Right lobe of liver (tissue), 6 donors: ENCODE data around the gene GLS. TPM values are rescaled to one million over a fixed set of nuclear protein-coding genes. Genes with fewer than 3 reads are reported as not detected.

ENCODE experiments used
- ATAC-seq, 4 donors: fragments of 200-7000 bp; cut with Tn5 transposase; one replicate each; pipeline ENCODE4 v1.9.1; 2020; ENCODE audit warnings: mild to moderate bottlenecking in 4 of 4, moderate library complexity in 4 of 4
- DNase-seq, 3 donors: peaks; one replicate each; pipeline ENCODE4 v3.0.0-alpha.2; 2020
- H3K27ac ChIP-seq, 3 donors: fragments of 200-600 bp; one replicate each; pipeline ENCODE4 v1.8.0; 2022
- H3K27me3 ChIP-seq, 2 donors: fragments of 200-600 bp; one replicate each; pipeline ENCODE4 v1.8.0; 2022
- H3K36me3 ChIP-seq, 4 donors: fragments of 200-600 bp; sonication (generic) in 1 of 4; one replicate each; pipeline versions ENCODE4 v1.5.1 to v1.8.0; 2017 to 2022; ENCODE audit warnings: control low read depth in 1 of 4
- H3K4me1 ChIP-seq, 4 donors: fragments of 200-600 bp; sonication (generic) in 1 of 4; one replicate each; pipeline versions ENCODE4 v1.5.1 to v1.8.0; 2017 to 2022; ENCODE audit warnings: control low read depth in 1 of 4
- H3K4me3 ChIP-seq, 3 donors: fragments of 200-600 bp; one replicate each; pipeline ENCODE4 v1.8.0; 2022
- H3K9me3 ChIP-seq, 4 donors: fragments of 200-600 bp; sonication (generic) in 1 of 4; one replicate each; pipeline versions ENCODE4 v1.5.1 to v1.8.0; 2017 to 2022; ENCODE audit warnings: control low read depth in 1 of 4
- POLR2A ChIP-seq: fragments of 450-650 bp; IDR thresholded peaks from one replicate; pipeline ENCODE4 v1.6.1; 2017; ENCODE audit warnings: antibody characterized with exemption, mild to moderate bottlenecking
- WGBS: methylation state at CpG from one replicate; pipeline ENCODE4 v1.1.6; 2018; ENCODE audit warnings: low coverage, low lambda C conversion rate; ENCODE audit not compliant: insufficient coverage; ENCODE audit errors: missing lambda C conversion rate; 5-methylcytosine and 5-hydroxymethylcytosine counted together
- intact Hi-C, 2 donors: fragments of 100-400 bp; cut with DNase I; formaldehyde crosslinking; loops; one replicate each; pipeline versions ENCODE4 v1.11.2 to v1.14.1; 2022
- total RNA-seq, 6 experiments: library from RNA; depleted of rRNA in 2 of 6; stranded (reverse); fragments of >200 nt in 2 of 6; fragmentation: NEBNext Ultra II Directional in 3 of 6; extraction: Animal tissue kit (Norgen Biotek cat#: 25700) in 3 of 6; gene quantifications; one replicate each; pipeline versions ENCODE4 v1.1.0 to v1.2.4, GENCODE V29; 2016 to 2023
- TF ChIP-seq, protein P1 (sequence below), 4 donors: fragments of 200-600 bp in 3 of 4; fragments of 450-650 bp in 1 of 4; IDR thresholded peaks; one replicate each; pipeline versions ENCODE4 v1.5.1 to v1.8.0; 2016 to 2022; ENCODE audit warnings: antibody characterized with exemption in 4 of 4, mild to moderate bottlenecking in 2 of 4
- donor health status: DM: no; HTN: yes; CAD: no.
- donor health status: DM: no; HTN: no; CAD: no.
- donor health status: DM: no; HTN: no; CAD: no.
- donor health status: DM: no; HTN: yes; CAD: no.
- donor health status: DM: no; HTN: yes; CAD: no.

GLS gene
- total RNA-seq, 6 experiments from 2014 or later = 6.6 to 25.0 (median 16.9) TPM

DNA sequence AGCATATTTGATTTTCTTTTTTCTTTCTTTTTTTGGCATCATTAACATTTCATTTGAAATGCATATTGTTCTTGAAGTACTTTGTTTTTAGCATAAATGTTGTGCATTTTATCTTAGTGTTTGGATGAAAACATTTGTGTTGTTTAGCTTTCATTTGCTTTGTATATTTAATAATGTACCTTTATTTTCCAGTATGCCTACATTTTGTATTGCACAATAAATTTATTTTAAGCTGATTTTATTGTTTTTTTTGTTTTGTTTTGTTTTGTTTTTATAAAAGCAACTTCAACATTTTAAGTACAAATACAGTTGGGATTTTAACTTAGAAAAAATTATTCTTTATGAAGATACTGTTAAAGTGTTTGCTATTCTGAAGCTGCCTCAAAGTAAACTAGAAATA is 54.4 kb downstream of the GLS start:
- no peaks in the 10 kb centered on the region for H3K4me1 ChIP-seq
- peaks cover 0 to 4% (median 0%) of the 10 kb centered on the region in 4 donors for H3K36me3 ChIP-seq
- H3K9me3 ChIP-seq = no peaks in the 10 kb centered on the region
- no peak for DNase-seq
- no peak for ATAC-seq
- no peak overlapping the region for H3K27ac ChIP-seq
- no peak for TF ChIP-seq POLR2A
- no peak overlapping the region for H3K4me3 ChIP-seq
- intact Hi-C loops = no loop called here
- H3K27me3 ChIP-seq = no peaks in the 10 kb centered on the region

DNA sequence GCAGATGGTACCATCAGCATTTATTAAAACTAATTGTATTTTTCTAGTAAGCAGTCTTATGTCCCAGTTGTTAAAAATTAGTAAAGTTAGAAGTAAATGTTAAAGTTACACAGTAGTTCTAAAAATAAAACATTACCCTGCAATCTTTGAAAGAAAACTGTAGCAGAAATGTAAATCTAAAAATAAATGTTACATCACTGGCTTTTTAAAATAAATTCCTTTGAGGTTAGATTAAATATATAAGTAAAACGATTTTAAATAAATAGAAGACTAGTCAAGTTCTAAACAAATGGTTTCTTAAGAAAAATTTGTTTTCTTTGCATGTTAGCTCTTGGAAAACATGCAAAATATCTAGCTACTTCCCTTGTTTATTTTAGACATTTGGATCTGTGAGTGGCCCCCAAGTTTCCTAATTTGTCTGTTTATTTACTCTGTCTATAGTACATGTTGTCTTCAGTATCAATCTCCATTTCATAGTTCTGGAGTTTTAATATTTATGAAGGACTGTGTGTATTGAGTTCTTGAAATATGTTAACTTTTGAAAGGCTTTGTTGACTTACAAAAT is 58.2 kb downstream of the GLS start:
- Histone ChIP-seq H3K27ac (no peak overlapping the region), H3K4me3 (no peak overlapping the region), H3K36me3 (peaks cover 0 to 4% (median 0%) of the 10 kb centered on the region in 4 donors), H3K9me3 (no peaks in the 10 kb centered on the region), H3K27me3 (no peaks in the 10 kb centered on the region), H3K4me1 (no peaks in the 10 kb centered on the region)
- intact Hi-C loops = no loop called here
- DNase-seq (no peak), ATAC-seq (no peak)
- TF ChIP-seq POLR2A = no peak
- TF ChIP-seq, protein P1, sequence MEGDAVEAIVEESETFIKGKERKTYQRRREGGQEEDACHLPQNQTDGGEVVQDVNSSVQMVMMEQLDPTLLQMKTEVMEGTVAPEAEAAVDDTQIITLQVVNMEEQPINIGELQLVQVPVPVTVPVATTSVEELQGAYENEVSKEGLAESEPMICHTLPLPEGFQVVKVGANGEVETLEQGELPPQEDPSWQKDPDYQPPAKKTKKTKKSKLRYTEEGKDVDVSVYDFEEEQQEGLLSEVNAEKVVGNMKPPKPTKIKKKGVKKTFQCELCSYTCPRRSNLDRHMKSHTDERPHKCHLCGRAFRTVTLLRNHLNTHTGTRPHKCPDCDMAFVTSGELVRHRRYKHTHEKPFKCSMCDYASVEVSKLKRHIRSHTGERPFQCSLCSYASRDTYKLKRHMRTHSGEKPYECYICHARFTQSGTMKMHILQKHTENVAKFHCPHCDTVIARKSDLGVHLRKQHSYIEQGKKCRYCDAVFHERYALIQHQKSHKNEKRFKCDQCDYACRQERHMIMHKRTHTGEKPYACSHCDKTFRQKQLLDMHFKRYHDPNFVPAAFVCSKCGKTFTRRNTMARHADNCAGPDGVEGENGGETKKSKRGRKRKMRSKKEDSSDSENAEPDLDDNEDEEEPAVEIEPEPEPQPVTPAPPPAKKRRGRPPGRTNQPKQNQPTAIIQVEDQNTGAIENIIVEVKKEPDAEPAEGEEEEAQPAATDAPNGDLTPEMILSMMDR (IDR thresholded peaks at IDR 0.05) = no peak
- 36% methylated on average over 1 of the region's 1 CpG for WGBS

DNA sequence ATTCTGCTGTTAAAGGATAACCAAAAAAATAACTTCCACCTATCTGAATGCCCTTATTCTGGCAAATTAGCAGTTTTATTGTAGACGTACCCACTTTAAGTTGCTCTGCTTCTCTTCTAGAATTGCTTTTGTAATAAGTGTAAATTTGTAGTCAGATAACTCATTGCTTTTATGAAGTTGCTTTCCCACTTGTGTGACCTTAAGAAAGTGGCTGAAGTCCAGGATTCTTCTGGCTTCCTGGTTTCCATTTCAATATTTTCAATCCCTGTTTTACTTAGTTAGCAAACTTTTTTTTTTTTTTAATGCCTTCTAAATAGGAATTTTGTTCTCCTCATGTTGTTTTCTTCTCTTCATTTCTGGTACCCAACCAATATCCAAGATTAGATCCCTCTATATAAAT is 59.8 kb downstream of the GLS start:
- WGBS = 79% methylated on average over 1 of the region's 1 CpG
- Histone ChIP-seq H3K9me3 (no peaks in the 10 kb centered on the region), H3K4me1 (no peaks in the 10 kb centered on the region), H3K27me3 (no peaks in the 10 kb centered on the region), H3K27ac (no peak overlapping the region), H3K4me3 (no peak overlapping the region), H3K36me3 (peaks cover 0 to 4% (median 0%) of the 10 kb centered on the region in 4 donors)
- intact Hi-C loops = no loop called here
- ATAC-seq (no peak), DNase-seq (no peak)
- TF ChIP-seq, protein P1 (IDR thresholded peaks at IDR 0.05) = no peak
- no peak for TF ChIP-seq POLR2A

DNA sequence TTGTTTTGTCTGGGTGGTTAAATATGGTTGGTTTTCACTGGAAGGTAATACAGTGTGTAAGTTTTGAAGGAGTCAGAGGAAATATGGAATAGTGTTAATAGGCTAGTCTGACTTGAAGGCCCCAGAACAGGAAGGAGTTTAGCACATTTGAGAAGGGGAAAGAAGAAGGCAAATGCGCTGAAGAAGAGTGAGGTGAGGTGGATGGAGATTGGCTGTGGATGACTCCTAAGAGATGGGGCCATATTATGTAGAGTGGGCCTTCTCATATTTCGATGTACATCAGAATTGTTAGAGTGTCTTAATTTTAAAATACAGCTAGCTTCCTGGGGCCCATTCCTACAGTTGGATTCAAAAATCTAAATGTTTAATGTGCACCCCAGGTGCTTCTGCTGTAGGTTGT is 61.0 kb downstream of the GLS start:
- ATAC-seq (no peak), DNase-seq (no peak)
- intact Hi-C loops = no loop called here
- TF ChIP-seq, protein P1 (IDR thresholded peaks at IDR 0.05) = no peak
- TF ChIP-seq POLR2A = no peak
- Histone ChIP-seq H3K27ac (no peak overlapping the region), H3K4me3 (no peak overlapping the region), H3K27me3 (no peaks in the 10 kb centered on the region), H3K9me3 (no peaks in the 10 kb centered on the region), H3K36me3 (peaks cover 0 to 4% (median 0%) of the 10 kb centered on the region in 4 donors), H3K4me1 (no peaks in the 10 kb centered on the region)
- 85% methylated on average over 2 of the region's 2 CpGs for WGBS

- no peak for ATAC-seq
- no peaks in the 10 kb centered on the region for H3K9me3 ChIP-seq
These were observed 62.1 kb downstream of the GLS start for GRCh38 chr2:190942697-190943096.

More at GRCh38 chr2:190942697-190943096, 62.1 kb downstream of the GLS start:
- no peak overlapping the region for H3K27ac ChIP-seq
- WGBS = 80% methylated on average over 2 of the region's 2 CpGs
- intact Hi-C loops = no loop called here
- peaks cover 0 to 4% (median 0%) of the 10 kb centered on the region in 4 donors for H3K4me1 ChIP-seq
- peaks cover 0 to 4% (median 0%) of the 10 kb centered on the region in 4 donors for H3K36me3 ChIP-seq
- H3K27me3 ChIP-seq = no peaks in the 10 kb centered on the region
- no peak overlapping the region for H3K4me3 ChIP-seq
- no peak for TF ChIP-seq POLR2A
- TF ChIP-seq, protein P1 (IDR thresholded peaks at IDR 0.05) = no peak
- DNase-seq = no peak
